ENCODE results near the gene CCDC187.

Gene CCDC187

GRCh38 chr9:136310273-136311030 lies 6.6 kb upstream of the CCDC187 start:
- H3K9ac ChIP-seq (ENCODE audit: low read length), result no peak overlapping the region

GRCh38 chr9:136309806-136310220 lies 5.9 kb upstream of the CCDC187 start:
- Histone ChIP-seq H3K27ac (ENCODE audit: low read depth, low read length) (no peak overlapping the region), H3K36me3 (ENCODE audit: control insufficient read depth, insufficient read depth, low read length) (no peaks in the 10 kb centered on the region), H3K9ac (ENCODE audit: low read length) (no peak overlapping the region), H3K9me3 (ENCODE audit: control insufficient read depth, insufficient read depth, low read depth, low read length) (peaks cover 6% of the 10 kb centered on the region), H3K4me1 (ENCODE audit: control insufficient read depth, insufficient read depth, low read length) (peaks cover 3% of the 10 kb centered on the region; the same call in 1 of the 2 replicates), H3K27me3 (ENCODE audit: control insufficient read depth, insufficient read depth, low read length) (no peaks in the 10 kb centered on the region), H3K4me3 (ENCODE audit: low read depth, low read length) (no peak overlapping the region)

More at GRCh38 chr9:136310273-136311030, 6.6 kb upstream of the CCDC187 start:
- Histone ChIP-seq H3K27ac (ENCODE audit: low read depth, low read length) (no peak overlapping the region), H3K4me3 (ENCODE audit: low read depth, low read length) (no peak overlapping the region), H3K27me3 (ENCODE audit: control insufficient read depth, insufficient read depth, low read length) (no peaks in the 10 kb centered on the region), H3K9me3 (ENCODE audit: control insufficient read depth, insufficient read depth, low read depth, low read length) (peaks cover 12% of the 10 kb centered on the region), H3K4me1 (ENCODE audit: control insufficient read depth, insufficient read depth, low read length) (peaks cover 3% of the 10 kb centered on the region; the same call in 1 of the 2 replicates), H3K36me3 (ENCODE audit: control insufficient read depth, insufficient read depth, low read length) (no peaks in the 10 kb centered on the region)

GRCh38 chr9:136309101-136309801 lies 5.4 kb upstream of the CCDC187 start:
- Histone ChIP-seq H3K36me3 (ENCODE audit: control insufficient read depth, insufficient read depth, low read length) (no peaks in the 10 kb centered on the region), H3K9me3 (ENCODE audit: control insufficient read depth, insufficient read depth, low read depth, low read length) (peaks cover under 1% of the 10 kb centered on the region; the same call in 1 of the 2 replicates), H3K27ac (ENCODE audit: low read depth, low read length) (no peak overlapping the region), H3K4me1 (ENCODE audit: control insufficient read depth, insufficient read depth, low read length) (peaks cover 3% of the 10 kb centered on the region; the same call in 1 of the 2 replicates), H3K9ac (ENCODE audit: low read length) (no peak overlapping the region), H3K4me3 (ENCODE audit: low read depth, low read length) (no peak overlapping the region), H3K27me3 (ENCODE audit: control insufficient read depth, insufficient read depth, low read length) (no peaks in the 10 kb centered on the region)

- Histone ChIP-seq H3K4me3 (ENCODE audit: low read depth, low read length) (no peak overlapping the region), H3K9me3 (ENCODE audit: control insufficient read depth, insufficient read depth, low read depth, low read length) (no peaks in the 10 kb centered on the region), H3K9ac (ENCODE audit: low read length) (no peak overlapping the region), H3K36me3 (ENCODE audit: control insufficient read depth, insufficient read depth, low read length) (no peaks in the 10 kb centered on the region), H3K27ac (ENCODE audit: low read depth, low read length) (no peak overlapping the region), H3K4me1 (ENCODE audit: control insufficient read depth, insufficient read depth, low read length) (peaks cover 3% of the 10 kb centered on the region; the same call in 1 of the 2 replicates), H3K27me3 (ENCODE audit: control insufficient read depth, insufficient read depth, low read length) (no peaks in the 10 kb centered on the region)
Measured at GRCh38 chr9:136308702-136309053, 4.8 kb upstream of the CCDC187 start.

- Histone ChIP-seq H3K4me1 (ENCODE audit: control insufficient read depth, insufficient read depth, low read length) (peaks cover 3% of the 10 kb centered on the region; the same call in 1 of the 2 replicates), H3K9me3 (ENCODE audit: control insufficient read depth, insufficient read depth, low read depth, low read length) (no peaks in the 10 kb centered on the region), H3K27me3 (ENCODE audit: control insufficient read depth, insufficient read depth, low read length) (no peaks in the 10 kb centered on the region), H3K36me3 (ENCODE audit: control insufficient read depth, insufficient read depth, low read length) (no peaks in the 10 kb centered on the region), H3K27ac (ENCODE audit: low read depth, low read length) (no peak overlapping the region), H3K4me3 (ENCODE audit: low read depth, low read length) (no peak overlapping the region), H3K9ac (ENCODE audit: low read length) (no peak overlapping the region)
Measured at GRCh38 chr9:136308006-136308701, 4.3 kb upstream of the CCDC187 start.

GRCh38 chr9:136307215-136307750 lies 3.4 kb upstream of the CCDC187 start:
- Histone ChIP-seq H3K4me1 (ENCODE audit: control insufficient read depth, insufficient read depth, low read length) (peaks cover 3% of the 10 kb centered on the region; the same call in 1 of the 2 replicates), H3K27ac (ENCODE audit: low read depth, low read length) (no peak overlapping the region), H3K4me3 (ENCODE audit: low read depth, low read length) (no peak overlapping the region)

GRCh38 chr9:136306211-136307208 lies 2.6 kb upstream of the CCDC187 start:
- Histone ChIP-seq H3K9me3 (ENCODE audit: control insufficient read depth, insufficient read depth, low read depth, low read length) (no peaks in the 10 kb centered on the region), H3K27ac (ENCODE audit: low read depth, low read length) (no peak overlapping the region), H3K27me3 (ENCODE audit: control insufficient read depth, insufficient read depth, low read length) (no peaks in the 10 kb centered on the region), H3K4me1 (ENCODE audit: control insufficient read depth, insufficient read depth, low read length) (peaks cover 3% of the 10 kb centered on the region; the same call in 1 of the 2 replicates), H3K9ac (ENCODE audit: low read length) (no peak overlapping the region), H3K36me3 (ENCODE audit: control insufficient read depth, insufficient read depth, low read length) (no peaks in the 10 kb centered on the region), H3K4me3 (ENCODE audit: low read depth, low read length) (no peak overlapping the region)

More at GRCh38 chr9:136307215-136307750, 3.4 kb upstream of the CCDC187 start:
- Histone ChIP-seq H3K27me3 (ENCODE audit: control insufficient read depth, insufficient read depth, low read length) (no peaks in the 10 kb centered on the region), H3K9me3 (ENCODE audit: control insufficient read depth, insufficient read depth, low read depth, low read length) (no peaks in the 10 kb centered on the region), H3K9ac (ENCODE audit: low read length) (no peak overlapping the region), H3K36me3 (ENCODE audit: control insufficient read depth, insufficient read depth, low read length) (no peaks in the 10 kb centered on the region)

- no peaks in the 10 kb centered on the region for H3K9me3 ChIP-seq (ENCODE audit: control insufficient read depth, insufficient read depth, low read depth, low read length)
- no peaks in the 10 kb centered on the region for H3K4me1 ChIP-seq (ENCODE audit: control insufficient read depth, insufficient read depth, low read length)
- H3K27me3 ChIP-seq (ENCODE audit: control insufficient read depth, insufficient read depth, low read length), result no peaks in the 10 kb centered on the region
- H3K36me3 ChIP-seq (ENCODE audit: control insufficient read depth, insufficient read depth, low read length), result no peaks in the 10 kb centered on the region
- no peak overlapping the region for H3K27ac ChIP-seq (ENCODE audit: low read depth, low read length)
- H3K9ac ChIP-seq (ENCODE audit: low read length), result no peak overlapping the region
- no peak overlapping the region for H3K4me3 ChIP-seq (ENCODE audit: low read depth, low read length)
Measured at GRCh38 chr9:136305804-136306203, 1.9 kb upstream of the CCDC187 start.

GRCh38 chr9:136304981-136305380 lies 1.1 kb upstream of the CCDC187 start:
- no peaks in the 10 kb centered on the region for H3K9me3 ChIP-seq (ENCODE audit: control insufficient read depth, insufficient read depth, low read depth, low read length)
- H3K27ac ChIP-seq (ENCODE audit: low read depth, low read length), result no peak overlapping the region
- H3K9ac ChIP-seq (ENCODE audit: low read length), result no peak overlapping the region
- H3K36me3 ChIP-seq (ENCODE audit: control insufficient read depth, insufficient read depth, low read length), result no peaks in the 10 kb centered on the region
- no peaks in the 10 kb centered on the region for H3K27me3 ChIP-seq (ENCODE audit: control insufficient read depth, insufficient read depth, low read length)
- H3K4me3 ChIP-seq (ENCODE audit: low read depth, low read length), result no peak overlapping the region
- H3K4me1 ChIP-seq (ENCODE audit: control insufficient read depth, insufficient read depth, low read length), result no peaks in the 10 kb centered on the region

- H3K27me3 ChIP-seq (ENCODE audit: control insufficient read depth, insufficient read depth, low read length), result no peaks in the 10 kb centered on the region
- H3K36me3 ChIP-seq (ENCODE audit: control insufficient read depth, insufficient read depth, low read length), result no peaks in the 10 kb centered on the region
- H3K9ac ChIP-seq (ENCODE audit: low read length), result no peak overlapping the region
- H3K27ac ChIP-seq (ENCODE audit: low read depth, low read length), result no peak overlapping the region
- no peaks in the 10 kb centered on the region for H3K4me1 ChIP-seq (ENCODE audit: control insufficient read depth, insufficient read depth, low read length)
- no peaks in the 10 kb centered on the region for H3K9me3 ChIP-seq (ENCODE audit: control insufficient read depth, insufficient read depth, low read depth, low read length)
- no peak overlapping the region for H3K4me3 ChIP-seq (ENCODE audit: low read depth, low read length)
Measured at GRCh38 chr9:136304456-136304855, 562 bp upstream of the CCDC187 start.
